ENCODE measurements around the gene CDH13. TPM values are rescaled to one million over a fixed set of nuclear protein-coding genes. Genes with fewer than 3 reads are reported as not detected.
A peak's percentile ranks its signal among the peaks of the same experiment; 100 is the strongest.

CDH13 gene
- total RNA-seq, 1 experiment from 2014 or later, result 62.5 TPM

DNA sequence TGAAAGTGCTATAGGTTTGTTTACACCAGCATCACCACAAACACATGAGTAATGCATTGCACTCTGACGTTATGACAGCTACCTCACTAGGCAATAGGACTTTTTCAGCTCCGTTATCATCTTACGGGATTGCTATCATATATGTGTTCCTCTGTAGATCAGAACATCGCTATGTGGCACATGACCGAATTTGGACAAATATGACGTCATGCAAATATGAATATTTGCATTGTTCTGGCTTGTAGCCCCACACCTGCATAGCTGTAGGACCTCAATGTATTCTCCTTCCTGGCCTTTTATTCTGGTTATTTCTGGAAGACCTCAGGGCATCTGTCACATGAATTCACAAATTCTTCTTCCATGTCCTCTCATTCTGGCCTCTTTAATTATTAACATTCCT lies 393.2 kb downstream of the CDH13 start:
- no peaks in the 10 kb centered on the region for H3K4me1 ChIP-seq (replicated peaks)
- no peaks in the 10 kb centered on the region for H3K9me3 ChIP-seq (replicated peaks)
- no peak for DNase-seq (ENCODE audit: low read depth in 1 of 2, low spot score in 2 of 2)
- no peaks in the 10 kb centered on the region for H3K36me3 ChIP-seq
- no peaks in the 10 kb centered on the region for H3K27me3 ChIP-seq (replicated peaks)
- no peak overlapping the region for H3K4me3 ChIP-seq
- no peak overlapping the region for H3K27ac ChIP-seq

DNA sequence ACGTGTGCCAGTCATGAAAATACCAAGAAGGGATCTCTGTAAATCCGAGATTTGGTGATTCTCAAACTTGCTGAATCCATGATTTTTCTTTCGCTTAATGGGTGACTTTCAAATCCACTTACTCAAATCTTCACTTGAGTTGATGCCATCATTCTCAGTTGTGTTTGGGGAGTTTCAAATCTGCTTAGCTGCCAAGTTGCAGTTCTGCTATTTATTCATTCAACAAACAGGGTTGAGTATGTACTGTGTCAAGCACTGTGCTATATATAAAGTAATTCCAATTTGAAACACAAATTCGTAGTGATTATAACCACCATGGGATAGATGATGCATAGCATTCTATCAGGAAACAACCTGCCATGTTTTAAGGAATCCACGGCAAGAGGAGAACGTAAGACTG lies 394.3 kb downstream of the CDH13 start:
- DNase-seq (ENCODE audit: low read depth in 1 of 2, low spot score in 2 of 2), result no peak
- H3K4me3 ChIP-seq, result no peak overlapping the region

DNA sequence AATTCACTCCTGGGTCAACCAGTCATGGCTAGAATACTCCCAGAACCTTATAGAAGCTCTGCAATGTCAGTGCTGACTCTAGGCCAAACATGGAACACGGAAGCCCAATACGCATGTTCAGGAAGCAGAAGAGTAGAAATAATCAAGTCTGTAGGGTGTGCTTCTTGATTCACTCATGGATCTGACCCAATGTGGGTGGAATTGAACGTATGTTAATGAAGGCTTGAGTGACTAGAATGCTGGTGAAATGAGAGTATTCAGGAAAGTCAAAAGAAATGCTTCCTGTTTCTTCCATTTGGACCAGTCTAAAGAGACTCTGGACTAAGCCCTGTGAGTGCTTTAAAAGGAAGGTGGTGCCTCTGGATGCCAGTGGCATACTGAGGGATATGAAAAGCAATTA lies 395.0 kb downstream of the CDH13 start:
- H3K4me1 ChIP-seq (replicated peaks), result no peaks in the 10 kb centered on the region
- H3K27ac ChIP-seq, result no peak overlapping the region
- DNase-seq (ENCODE audit: low read depth in 1 of 2, low spot score in 2 of 2), result no peak
- no peak overlapping the region for H3K4me3 ChIP-seq
- H3K27me3 ChIP-seq (replicated peaks), result no peaks in the 10 kb centered on the region
- no peaks in the 10 kb centered on the region for H3K9me3 ChIP-seq (replicated peaks)
- no peaks in the 10 kb centered on the region for H3K36me3 ChIP-seq

More for the DNA sequence above, 394.3 kb downstream of the CDH13 start:
- Histone ChIP-seq H3K27me3 (replicated peaks) (no peaks in the 10 kb centered on the region), H3K36me3 (no peaks in the 10 kb centered on the region), H3K4me1 (replicated peaks) (no peaks in the 10 kb centered on the region), H3K9me3 (replicated peaks) (no peaks in the 10 kb centered on the region), H3K27ac (no peak overlapping the region)

DNA sequence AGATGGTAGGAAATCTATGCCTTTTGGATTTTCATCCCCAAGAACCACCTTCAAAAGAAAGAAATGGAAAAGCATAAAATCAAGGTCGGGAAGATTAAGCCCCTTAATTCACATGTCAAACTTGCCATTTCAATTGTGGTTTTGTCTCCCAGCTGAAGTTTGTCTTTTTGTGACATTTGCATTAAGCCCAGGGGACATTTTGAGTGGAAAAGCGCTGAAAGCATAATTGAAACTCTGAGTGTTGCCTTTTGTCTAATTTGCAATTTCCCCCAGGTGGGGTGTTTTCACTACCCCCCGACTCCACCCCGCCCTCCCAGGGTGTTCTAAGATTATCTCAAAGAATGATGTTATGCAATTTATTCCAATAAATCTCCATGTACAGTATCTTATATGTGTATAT lies 396.2 kb downstream of the CDH13 start:
- H3K27ac ChIP-seq, result no peak overlapping the region
- DNase-seq (ENCODE audit: low read depth in 1 of 2, low spot score in 2 of 2), result no peak
- H3K27me3 ChIP-seq (replicated peaks), result no peaks in the 10 kb centered on the region
- H3K4me1 ChIP-seq (replicated peaks), result no peaks in the 10 kb centered on the region
- H3K9me3 ChIP-seq (replicated peaks), result no peaks in the 10 kb centered on the region
- no peak overlapping the region for H3K4me3 ChIP-seq
- H3K36me3 ChIP-seq, result no peaks in the 10 kb centered on the region

- peak in 1 of 2 experiments; percentile 4 for DNase-seq (ENCODE audit: low read depth in 1 of 2, low spot score in 2 of 2)
- H3K4me1 ChIP-seq (replicated peaks), result no peaks in the 10 kb centered on the region
- no peaks in the 10 kb centered on the region for H3K36me3 ChIP-seq
- 0 out of 2 replicates have a peak overlapping the region, but pooled peaks have one; percentile 17 for H3K27ac ChIP-seq
- no peak overlapping the region for H3K4me3 ChIP-seq
- no peaks in the 10 kb centered on the region for H3K9me3 ChIP-seq (replicated peaks)
- no peaks in the 10 kb centered on the region for H3K27me3 ChIP-seq (replicated peaks)
Observed at GRCh38 chr16:83023640-83024039, 396.9 kb downstream of the CDH13 start.

- H3K27me3 ChIP-seq (replicated peaks), result no peaks in the 10 kb centered on the region
- H3K9me3 ChIP-seq (replicated peaks), result no peaks in the 10 kb centered on the region
Observed at GRCh38 chr16:83027973-83028372, 401.2 kb downstream of the CDH13 start.

GRCh38 chr16:83029467-83029866 lies 402.7 kb downstream of the CDH13 start:
- Histone ChIP-seq H3K27me3 (replicated peaks) (no peaks in the 10 kb centered on the region), H3K27ac (no peak overlapping the region), H3K9me3 (replicated peaks) (no peaks in the 10 kb centered on the region), H3K36me3 (no peaks in the 10 kb centered on the region), H3K4me1 (replicated peaks) (no peaks in the 10 kb centered on the region), H3K4me3 (no peak overlapping the region)
- no peak for DNase-seq (ENCODE audit: low read depth in 1 of 2, low spot score in 2 of 2)

More at GRCh38 chr16:83027973-83028372, 401.2 kb downstream of the CDH13 start:
- Histone ChIP-seq H3K4me1 (replicated peaks) (no peaks in the 10 kb centered on the region), H3K36me3 (no peaks in the 10 kb centered on the region), H3K4me3 (no peak overlapping the region), H3K27ac (no peak overlapping the region)
- DNase-seq (ENCODE audit: low read depth in 1 of 2, low spot score in 2 of 2), result no peak

GRCh38 chr16:83031524-83031923 lies 404.8 kb downstream of the CDH13 start:
- DNase-seq (ENCODE audit: low read depth in 1 of 2, low spot score in 2 of 2), result no peak
- no peaks in the 10 kb centered on the region for H3K36me3 ChIP-seq

DNA sequence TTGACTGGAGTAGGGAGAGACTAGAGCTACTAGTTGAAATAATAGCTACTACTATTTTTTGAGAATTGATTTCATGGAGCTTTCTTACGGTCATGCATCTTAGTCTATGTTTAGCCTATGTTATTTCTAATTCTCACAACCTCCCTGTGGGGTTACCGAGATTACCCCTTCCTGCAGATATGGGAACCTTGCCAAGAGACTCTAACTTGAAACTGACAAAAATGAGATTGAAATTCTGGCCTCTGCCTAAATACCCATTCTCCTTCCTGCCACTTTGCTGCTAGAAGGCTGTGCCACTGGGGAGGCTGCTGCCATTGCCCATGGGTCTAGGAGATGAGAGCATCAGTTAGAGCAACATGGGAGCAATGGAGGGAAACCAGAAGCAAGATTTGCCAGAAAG lies 410.3 kb downstream of the CDH13 start:
- no peaks in the 10 kb centered on the region for H3K9me3 ChIP-seq (replicated peaks)
- H3K36me3 ChIP-seq, result no peaks in the 10 kb centered on the region
- no peaks in the 10 kb centered on the region for H3K4me1 ChIP-seq (replicated peaks)
- DNase-seq (ENCODE audit: low read depth in 1 of 2, low spot score in 2 of 2), result no peak
- no peaks in the 10 kb centered on the region; the same call in 1 of the 2 replicates for H3K27me3 ChIP-seq (replicated peaks)
- H3K27ac ChIP-seq, result no peak overlapping the region
- H3K4me3 ChIP-seq, result no peak overlapping the region

More at GRCh38 chr16:83031524-83031923, 404.8 kb downstream of the CDH13 start:
- Histone ChIP-seq H3K4me3 (no peak overlapping the region), H3K9me3 (replicated peaks) (no peaks in the 10 kb centered on the region), H3K27me3 (replicated peaks) (no peaks in the 10 kb centered on the region), H3K4me1 (replicated peaks) (no peaks in the 10 kb centered on the region), H3K27ac (no peak overlapping the region)

GRCh38 chr16:83037884-83038283 lies 411.1 kb downstream of the CDH13 start:
- DNase-seq (ENCODE audit: low read depth in 1 of 2, low spot score in 2 of 2), result no peak
- H3K27me3 ChIP-seq (replicated peaks), result no peaks in the 10 kb centered on the region; the same call in 1 of the 2 replicates

DNA sequence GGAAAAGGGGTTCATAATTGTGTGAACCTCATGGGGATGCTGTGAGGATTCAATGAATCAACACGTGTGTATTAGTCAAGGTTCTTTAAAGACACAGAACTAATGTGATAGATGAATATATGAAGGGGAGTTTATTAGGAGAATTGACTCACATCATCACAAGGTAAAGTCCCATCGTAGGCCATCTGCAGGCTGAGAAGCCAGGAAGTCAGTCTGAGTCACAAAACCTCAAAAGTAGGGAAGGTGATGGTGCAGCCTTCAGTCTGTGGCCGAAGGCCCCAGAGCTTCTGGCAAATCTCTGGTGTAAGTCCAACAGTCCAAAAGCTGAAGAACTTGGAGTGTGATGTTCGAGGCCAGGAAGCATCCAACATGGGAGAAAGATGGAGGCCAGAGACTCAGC lies 413.4 kb downstream of the CDH13 start:
- H3K4me1 ChIP-seq (replicated peaks), result no peaks in the 10 kb centered on the region
- no peak overlapping the region for H3K27ac ChIP-seq
- H3K9me3 ChIP-seq (replicated peaks), result no peaks in the 10 kb centered on the region
- DNase-seq (ENCODE audit: low read depth in 1 of 2, low spot score in 2 of 2), result no peak
- no peaks in the 10 kb centered on the region for H3K36me3 ChIP-seq
- H3K27me3 ChIP-seq (replicated peaks), result no peaks in the 10 kb centered on the region; the same call in 1 of the 2 replicates
- H3K4me3 ChIP-seq, result no peak overlapping the region

More at GRCh38 chr16:83037884-83038283, 411.1 kb downstream of the CDH13 start:
- H3K36me3 ChIP-seq, result no peaks in the 10 kb centered on the region
- H3K4me3 ChIP-seq, result no peak overlapping the region
- H3K9me3 ChIP-seq (replicated peaks), result no peaks in the 10 kb centered on the region
- H3K27ac ChIP-seq, result no peak overlapping the region
- H3K4me1 ChIP-seq (replicated peaks), result no peaks in the 10 kb centered on the region

DNA sequence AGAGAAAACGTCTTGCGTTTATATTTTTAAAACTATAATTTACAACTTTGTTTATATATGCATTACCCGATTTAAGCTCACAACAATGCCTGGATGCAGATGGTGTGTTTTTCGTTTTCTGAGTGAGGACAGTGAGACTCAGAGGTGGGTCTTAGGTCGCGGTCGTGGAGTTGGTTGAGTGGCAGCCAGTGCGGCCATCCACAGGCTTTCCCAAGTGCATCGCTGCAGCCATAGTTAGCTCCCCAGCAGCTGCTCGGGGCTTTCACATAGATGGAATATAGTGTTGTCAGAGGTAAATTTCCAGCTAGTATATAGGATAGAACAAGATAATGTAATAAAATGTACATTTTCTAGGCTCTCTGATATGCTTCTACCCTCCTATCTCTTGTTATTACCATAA lies 417.8 kb downstream of the CDH13 start:
- no peak for DNase-seq (ENCODE audit: low read depth in 1 of 2, low spot score in 2 of 2)
- no peaks in the 10 kb centered on the region for H3K27me3 ChIP-seq (replicated peaks)
- no peaks in the 10 kb centered on the region for H3K36me3 ChIP-seq

GRCh38 chr16:83045790-83046189 lies 419.0 kb downstream of the CDH13 start:
- Histone ChIP-seq H3K27me3 (replicated peaks) (no peaks in the 10 kb centered on the region), H3K9me3 (replicated peaks) (0 out of 2 replicates have a peak, but pooled peaks cover 2% of the 10 kb centered on the region), H3K4me3 (no peak overlapping the region), H3K4me1 (replicated peaks) (no peaks in the 10 kb centered on the region), H3K36me3 (no peaks in the 10 kb centered on the region; the same call in 1 of the 2 replicates), H3K27ac (no peak overlapping the region)
- DNase-seq (ENCODE audit: low read depth in 1 of 2, low spot score in 2 of 2), result no peak

More for the DNA sequence above, 417.8 kb downstream of the CDH13 start:
- Histone ChIP-seq H3K4me1 (replicated peaks) (no peaks in the 10 kb centered on the region), H3K4me3 (no peak overlapping the region), H3K9me3 (replicated peaks) (no peaks in the 10 kb centered on the region), H3K27ac (no peak overlapping the region)

DNA sequence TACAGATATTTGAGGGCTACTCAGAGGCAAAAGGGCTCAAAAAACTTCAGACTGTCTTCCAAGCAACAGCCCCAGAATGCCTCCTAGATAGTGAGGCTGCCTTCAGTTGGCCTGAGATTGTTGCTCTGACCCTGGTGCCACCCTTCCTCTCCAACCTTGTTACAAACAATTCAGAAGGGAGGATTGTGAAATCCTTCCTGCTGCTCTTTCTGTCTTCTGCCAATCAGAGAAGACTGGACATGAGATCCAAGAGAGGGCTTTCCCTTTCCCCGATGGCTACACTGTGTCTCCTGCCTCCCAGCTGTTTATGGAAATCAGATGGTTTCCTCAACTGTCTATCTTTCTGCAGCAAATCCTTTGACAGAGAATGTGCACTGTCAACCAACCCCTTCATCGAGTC lies 419.9 kb downstream of the CDH13 start:
- Histone ChIP-seq H3K9me3 (replicated peaks) (peaks cover 5% of the 10 kb centered on the region; the same call in 1 of the 2 replicates), H3K4me3 (no peak overlapping the region), H3K27me3 (replicated peaks) (no peaks in the 10 kb centered on the region), H3K4me1 (replicated peaks) (no peaks in the 10 kb centered on the region), H3K27ac (no peak overlapping the region), H3K36me3 (no peaks in the 10 kb centered on the region; the same call in 1 of the 2 replicates)
- no peak for DNase-seq (ENCODE audit: low read depth in 1 of 2, low spot score in 2 of 2)

GRCh38 chr16:83051451-83051850 lies 424.7 kb downstream of the CDH13 start:
- Histone ChIP-seq H3K27me3 (replicated peaks) (no peaks in the 10 kb centered on the region), H3K4me1 (replicated peaks) (no peaks in the 10 kb centered on the region), H3K9me3 (replicated peaks) (peaks cover 5% of the 10 kb centered on the region; the same call in 1 of the 2 replicates), H3K36me3 (no peaks in the 10 kb centered on the region; the same call in 1 of the 2 replicates), H3K4me3 (no peak overlapping the region), H3K27ac (no peak overlapping the region)
- DNase-seq (ENCODE audit: low read depth in 1 of 2, low spot score in 2 of 2), result no peak

All from SJSA1 (cell line).